DND-41 (cell line): ENCODE data around the gene TARS1.

Experiments
- ATAC-seq: fragments of 200-7000 bp; cut with Tn5 transposase; 3 replicates; pipeline ENCODE4 v1.9.1; 2021; ENCODE audit warnings: low read depth; ENCODE audit not compliant: insufficient read depth
- DNase-seq: peaks from one replicate; pipeline ENCODE4 v3.0.0-alpha.2; 2020
- H2AFZ ChIP-seq: 2 replicates; pipeline ENCODE4 v1.6.0; 2012; ENCODE audit warnings: low read depth, low read length
- H3K27ac ChIP-seq: 2 replicates; pipeline ENCODE4 v1.5.1; 2012; ENCODE audit warnings: low read length, inconsistent platforms
- H3K27me3 ChIP-seq: fragments of 200-600 bp; sonication (generic); 2 replicates; pipeline ENCODE4 v1.6.0; 2012; ENCODE audit warnings: low read length, mild to moderate bottlenecking, inconsistent platforms; ENCODE audit not compliant: insufficient read depth, poor library complexity
- H3K36me3 ChIP-seq: 2 replicates; pipeline ENCODE4 v1.5.1; 2012; ENCODE audit warnings: low read length, inconsistent platforms; ENCODE audit not compliant: insufficient read depth
- H3K4me1 ChIP-seq: 2 replicates; pipeline ENCODE4 v1.5.1; 2012; ENCODE audit warnings: mild to moderate bottlenecking, low read length; ENCODE audit not compliant: insufficient read depth
- H3K4me2 ChIP-seq: 2 replicates; pipeline ENCODE4 v1.6.0; 2012; ENCODE audit warnings: mild to moderate bottlenecking, moderate library complexity, low read length, inconsistent platforms; ENCODE audit not compliant: insufficient read depth
- H3K4me3 ChIP-seq, 2 experiments: fragments of 200-600 bp in 1 of 2; shearing (Covaris generic) in 1 of 2; 2 replicates each; pipeline ENCODE4 v1.5.1; 2012 to 2016; ENCODE audit warnings: inconsistent platforms in 2 of 2, low read length in 2 of 2, mild to moderate bottlenecking in 2 of 2, low read depth in 1 of 2, moderate library complexity in 1 of 2
- H3K79me2 ChIP-seq: 2 replicates; pipeline ENCODE4 v1.6.0; 2012; ENCODE audit warnings: low read length, inconsistent platforms; ENCODE audit not compliant: insufficient read depth
- H3K9ac ChIP-seq: 2 replicates; pipeline ENCODE4 v1.6.0; 2012; ENCODE audit warnings: low read depth, mild to moderate bottlenecking, inconsistent platforms, low read length, moderate library complexity
- H3K9me3 ChIP-seq: 2 replicates; pipeline ENCODE4 v1.5.1; 2012; ENCODE audit warnings: low read length, moderate library complexity, mild to moderate bottlenecking, inconsistent platforms; ENCODE audit not compliant: insufficient read depth, severe bottlenecking
- H4K20me1 ChIP-seq: 2 replicates; pipeline ENCODE4 v1.6.0; 2012; ENCODE audit warnings: low read length; ENCODE audit not compliant: insufficient read depth
- EZH2 ChIP-seq: IDR thresholded peaks from 3 replicates; pipeline ENCODE4 v1.6.1; 2012; ENCODE audit warnings: borderline replicate concordance, low read depth, mild to moderate bottlenecking, moderate library complexity, low read length, inconsistent platforms; ENCODE audit not compliant: severe bottlenecking
- TF ChIP-seq, protein P1 (sequence below): IDR thresholded peaks from 2 replicates; pipeline ENCODE4 v1.5.1; 2012; ENCODE audit warnings: borderline replicate concordance, low read length, moderate library complexity, mild to moderate bottlenecking; ENCODE audit not compliant: poor library complexity, severe bottlenecking; ENCODE audit errors: extremely low read depth

Gene TARS1

DNA sequence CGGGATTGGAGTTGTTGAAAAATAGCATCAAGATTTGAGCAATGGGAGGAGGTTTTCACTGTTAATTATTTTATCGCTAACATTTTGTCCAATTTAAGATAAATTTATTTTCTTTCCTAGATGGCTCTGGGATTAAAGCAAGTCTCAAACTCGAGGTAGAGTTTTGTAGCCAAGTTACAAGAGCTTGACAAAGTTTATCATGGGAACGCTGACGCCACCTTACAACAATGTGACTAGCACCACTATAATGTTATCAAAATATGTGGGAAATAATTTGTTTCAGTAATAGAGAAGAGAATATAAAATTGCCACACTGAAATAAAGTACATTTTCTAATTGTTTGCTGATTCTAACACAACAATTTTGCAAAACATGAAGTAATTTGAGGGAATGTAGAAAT lies 19.8 kb upstream of the TARS1 start:
- H3K4me1 ChIP-seq, result no peaks in the 10 kb centered on the region

DNA sequence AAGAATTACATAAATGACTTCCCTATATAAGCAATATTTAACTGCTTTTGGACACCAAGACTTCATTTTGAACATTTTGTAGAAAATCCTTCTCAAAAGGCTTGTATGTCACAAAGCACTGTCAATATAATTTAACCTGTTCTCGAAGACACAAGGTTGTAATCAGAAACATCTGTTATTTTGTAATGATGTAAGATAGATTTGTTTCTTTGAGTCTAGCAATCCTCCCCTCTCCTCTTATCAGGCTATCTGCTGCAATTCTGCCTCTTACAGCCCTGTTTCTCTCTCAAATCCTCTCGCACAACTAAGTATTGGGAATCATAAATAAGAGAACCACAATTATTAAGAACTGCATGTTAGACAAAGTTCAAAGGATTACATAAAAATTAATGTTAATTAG lies 18.6 kb upstream of the TARS1 start:
- Histone ChIP-seq H2AFZ (no peak overlapping the region), H4K20me1 (no peaks in the 10 kb centered on the region), H3K79me2 (no peaks in the 10 kb centered on the region), H3K36me3 (no peaks in the 10 kb centered on the region), H3K9me3 (no peaks in the 10 kb centered on the region), H3K27ac (no peak overlapping the region), H3K4me3 (no peak overlapping the region), H3K27me3 (peaks cover 5% of the 10 kb centered on the region), H3K9ac (no peak overlapping the region), H3K4me1 (no peaks in the 10 kb centered on the region), H3K4me2 (no peak overlapping the region)
- ATAC-seq (no peak), DNase-seq (no peak)
- no peak for TF ChIP-seq EZH2
- TF ChIP-seq, protein P1, sequence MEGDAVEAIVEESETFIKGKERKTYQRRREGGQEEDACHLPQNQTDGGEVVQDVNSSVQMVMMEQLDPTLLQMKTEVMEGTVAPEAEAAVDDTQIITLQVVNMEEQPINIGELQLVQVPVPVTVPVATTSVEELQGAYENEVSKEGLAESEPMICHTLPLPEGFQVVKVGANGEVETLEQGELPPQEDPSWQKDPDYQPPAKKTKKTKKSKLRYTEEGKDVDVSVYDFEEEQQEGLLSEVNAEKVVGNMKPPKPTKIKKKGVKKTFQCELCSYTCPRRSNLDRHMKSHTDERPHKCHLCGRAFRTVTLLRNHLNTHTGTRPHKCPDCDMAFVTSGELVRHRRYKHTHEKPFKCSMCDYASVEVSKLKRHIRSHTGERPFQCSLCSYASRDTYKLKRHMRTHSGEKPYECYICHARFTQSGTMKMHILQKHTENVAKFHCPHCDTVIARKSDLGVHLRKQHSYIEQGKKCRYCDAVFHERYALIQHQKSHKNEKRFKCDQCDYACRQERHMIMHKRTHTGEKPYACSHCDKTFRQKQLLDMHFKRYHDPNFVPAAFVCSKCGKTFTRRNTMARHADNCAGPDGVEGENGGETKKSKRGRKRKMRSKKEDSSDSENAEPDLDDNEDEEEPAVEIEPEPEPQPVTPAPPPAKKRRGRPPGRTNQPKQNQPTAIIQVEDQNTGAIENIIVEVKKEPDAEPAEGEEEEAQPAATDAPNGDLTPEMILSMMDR, result no peak

More for the DNA sequence above, 19.8 kb upstream of the TARS1 start:
- DNase-seq, result no peak
- Histone ChIP-seq H3K9ac (no peak overlapping the region), H3K27ac (no peak overlapping the region), H4K20me1 (no peaks in the 10 kb centered on the region), H3K79me2 (no peaks in the 10 kb centered on the region), H3K9me3 (no peaks in the 10 kb centered on the region), H3K4me3 (no peak overlapping the region), H3K27me3 (peaks cover 5% of the 10 kb centered on the region), H3K36me3 (no peaks in the 10 kb centered on the region), H3K4me2 (no peak overlapping the region), H2AFZ (no peak overlapping the region)
- TF ChIP-seq, protein P1, result no peak
- no peak for TF ChIP-seq EZH2
- ATAC-seq, result no peak

DNA sequence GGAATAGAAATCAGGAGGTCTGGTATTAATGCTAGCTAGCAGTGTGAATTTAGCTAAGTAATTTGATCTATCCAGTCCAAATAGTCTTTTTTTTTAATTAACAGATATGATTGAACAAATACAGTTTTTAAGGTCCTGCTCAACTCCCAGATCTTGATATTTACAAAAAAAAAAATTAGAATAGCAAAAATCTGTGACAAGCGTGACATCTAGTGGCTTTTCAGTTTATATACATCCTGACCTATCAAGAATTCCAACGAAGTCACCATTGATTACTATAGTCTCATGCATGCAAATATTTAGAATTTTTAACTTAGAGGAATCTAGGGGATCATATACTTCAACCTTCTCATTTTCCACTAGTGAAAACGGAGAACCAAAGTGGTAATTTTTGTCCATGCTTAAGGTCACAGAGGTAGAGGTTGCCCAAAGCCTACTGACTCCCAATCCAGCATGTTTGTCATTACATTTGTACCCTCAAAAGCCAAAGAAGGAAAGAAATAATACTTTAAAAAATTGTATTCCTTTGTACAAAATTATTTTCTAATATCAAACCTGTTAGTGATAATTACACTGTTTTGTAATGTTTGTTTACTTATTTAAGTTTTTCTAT lies 17.6 kb upstream of the TARS1 start:
- ATAC-seq (peak; percentile 42; the same call in 1 of the 3 replicates), DNase-seq (no peak)
- Histone ChIP-seq H3K4me1 (no peaks in the 10 kb centered on the region), H3K27ac (no peak overlapping the region), H3K9me3 (no peaks in the 10 kb centered on the region), H3K79me2 (no peaks in the 10 kb centered on the region), H3K36me3 (no peaks in the 10 kb centered on the region), H4K20me1 (no peaks in the 10 kb centered on the region), H2AFZ (no peak overlapping the region), H3K4me2 (no peak overlapping the region), H3K9ac (no peak overlapping the region), H3K27me3 (peaks cover 5% of the 10 kb centered on the region), H3K4me3 (no peak overlapping the region)
- TF ChIP-seq, protein P1, result peak; percentile 52
- TF ChIP-seq EZH2, result no peak
